Mononuclear cell (primary cell): ENCODE results near the gene MICB. TPM values are rescaled to one million over a fixed set of nuclear protein-coding genes. Genes with fewer than 3 reads are reported as not detected.
"Not testable (repeated sequence)": the region's sequence is repeated elsewhere in the genome, so short reads cannot be mapped to it uniquely, and the experiment has no call there.

Experiments used
- H3K27me3 ChIP-seq: 2 replicates; pipeline ENCODE4 v1.6.0; 2011; ENCODE audit warnings: low read length, control low read depth; ENCODE audit not compliant: insufficient read depth
- H3K4me1 ChIP-seq: 2 replicates; pipeline ENCODE4 v1.5.1; 2011; ENCODE audit warnings: mild to moderate bottlenecking, low read length, control low read depth; ENCODE audit not compliant: insufficient read depth
- H3K4me3 ChIP-seq: 2 replicates; pipeline ENCODE4 v1.5.1; 2011; ENCODE audit warnings: mild to moderate bottlenecking, low read length, moderate library complexity
- H3K9me3 ChIP-seq: 2 replicates; pipeline ENCODE4 v1.5.1; 2011; ENCODE audit warnings: low read depth, mild to moderate bottlenecking, control low read depth, low read length
- total RNA-seq: library from RNA; depleted of rRNA; stranded (reverse); fragments of >200 nt; gene quantifications from one replicate; pipeline ENCODE4 v1.2.3, GENCODE V29; 2012

MICB gene
- total RNA-seq: 29.2 TPM

DNA sequence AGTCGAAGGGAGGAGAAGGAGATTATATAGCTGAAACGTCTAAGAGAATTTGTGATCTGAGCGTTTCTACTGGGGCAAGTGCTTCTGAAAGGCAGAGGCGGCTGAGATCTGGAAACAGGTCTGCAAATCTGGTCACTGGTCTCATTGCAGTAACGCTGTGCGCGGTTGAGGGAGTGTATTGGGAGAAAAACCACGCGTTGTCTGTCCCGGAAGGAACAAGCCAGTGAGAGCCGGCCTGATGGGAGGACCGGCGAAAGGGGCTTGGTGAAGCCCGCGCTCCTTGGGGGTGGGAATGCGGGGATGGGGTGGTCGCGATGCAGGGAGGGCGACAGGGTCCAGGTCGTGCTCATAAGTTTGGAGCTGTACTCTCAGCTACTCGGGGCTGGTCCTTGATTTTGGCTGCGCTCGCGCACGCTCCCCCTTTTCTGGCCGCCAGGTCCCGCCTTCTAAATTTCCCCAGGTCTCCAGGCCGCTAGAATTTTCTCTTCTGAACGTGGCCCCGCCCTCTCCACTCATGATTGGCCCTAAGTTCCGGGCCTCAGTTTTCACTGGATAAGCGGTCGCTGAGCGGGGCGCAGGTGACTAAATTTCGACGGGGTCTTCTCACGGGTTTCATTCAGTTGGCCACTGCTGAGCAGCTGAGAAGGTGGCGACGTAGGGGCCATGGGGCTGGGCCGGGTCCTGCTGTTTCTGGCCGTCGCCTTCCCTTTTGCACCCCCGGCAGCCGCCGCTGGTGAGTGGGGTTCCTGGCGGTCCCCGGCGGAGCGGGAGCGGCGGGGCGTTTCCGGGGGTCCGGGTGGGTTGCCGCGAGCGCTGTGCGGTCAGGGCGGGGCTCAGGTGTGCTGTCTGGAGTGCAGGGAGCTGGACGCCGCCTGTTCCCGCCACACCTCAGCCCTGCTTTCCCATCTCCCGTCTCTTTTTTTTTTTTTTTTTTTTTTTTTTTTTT lies at the start of gene MICB:
Gene MICB (plus strand): TSS at position 615 of the 946 bp plus-strand sequence. CDS start 49 bp downstream, at position 664.
- Histone ChIP-seq H3K27me3 (no peaks in the 10 kb centered on the region), H3K9me3 (no peaks in the 10 kb centered on the region), H3K4me1 (peaks cover 60% of the 10 kb centered on the region), H3K4me3 (peak within 1 kb of the TSS; percentile 58)

GRCh38 chr6:31450751-31451150 lies 47.2 kb upstream of the MICB start:
- H3K27me3 ChIP-seq: peaks cover 17% of the 10 kb centered on the region
- peaks cover 24% of the 10 kb centered on the region for H3K9me3 ChIP-seq
- H3K4me3 ChIP-seq: no peak overlapping the region
- no peaks in the 10 kb centered on the region for H3K4me1 ChIP-seq

DNA sequence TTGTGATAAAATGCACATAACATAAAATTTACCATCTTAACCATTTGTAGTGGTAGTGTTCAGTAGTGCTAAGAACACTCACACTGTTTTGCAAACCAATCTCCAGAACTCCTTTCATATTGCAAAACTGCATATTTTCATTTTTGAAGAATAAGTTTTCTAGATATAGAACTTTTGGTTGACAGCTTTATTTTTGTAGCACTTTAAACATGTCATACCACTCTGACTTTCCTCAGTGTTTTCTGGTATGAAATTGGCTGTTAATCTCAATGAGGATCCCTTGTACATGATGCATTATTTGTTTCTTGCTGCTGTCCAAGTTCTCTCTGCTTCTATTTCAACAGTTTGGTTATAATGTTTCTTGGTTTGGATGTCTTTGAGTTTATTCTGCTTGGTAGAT lies 45.1 kb upstream of the MICB start:
- Histone ChIP-seq H3K4me1 (no peaks in the 10 kb centered on the region), H3K9me3 (peaks cover 24% of the 10 kb centered on the region), H3K4me3 (no peak overlapping the region), H3K27me3 (peaks cover 16% of the 10 kb centered on the region)

GRCh38 chr6:31453259-31453658 lies 44.7 kb upstream of the MICB start:
- H3K4me3 ChIP-seq: no peak overlapping the region
- H3K4me1 ChIP-seq: no peaks in the 10 kb centered on the region
- peaks cover 16% of the 10 kb centered on the region for H3K27me3 ChIP-seq
- peaks cover 24% of the 10 kb centered on the region for H3K9me3 ChIP-seq

GRCh38 chr6:31459864-31460263 lies 38.1 kb upstream of the MICB start:
- peaks cover 25% of the 10 kb centered on the region for H3K4me1 ChIP-seq
- H3K4me3 ChIP-seq, H3K9me3 ChIP-seq, H3K27me3 ChIP-seq: not testable (repeated sequence)

DNA sequence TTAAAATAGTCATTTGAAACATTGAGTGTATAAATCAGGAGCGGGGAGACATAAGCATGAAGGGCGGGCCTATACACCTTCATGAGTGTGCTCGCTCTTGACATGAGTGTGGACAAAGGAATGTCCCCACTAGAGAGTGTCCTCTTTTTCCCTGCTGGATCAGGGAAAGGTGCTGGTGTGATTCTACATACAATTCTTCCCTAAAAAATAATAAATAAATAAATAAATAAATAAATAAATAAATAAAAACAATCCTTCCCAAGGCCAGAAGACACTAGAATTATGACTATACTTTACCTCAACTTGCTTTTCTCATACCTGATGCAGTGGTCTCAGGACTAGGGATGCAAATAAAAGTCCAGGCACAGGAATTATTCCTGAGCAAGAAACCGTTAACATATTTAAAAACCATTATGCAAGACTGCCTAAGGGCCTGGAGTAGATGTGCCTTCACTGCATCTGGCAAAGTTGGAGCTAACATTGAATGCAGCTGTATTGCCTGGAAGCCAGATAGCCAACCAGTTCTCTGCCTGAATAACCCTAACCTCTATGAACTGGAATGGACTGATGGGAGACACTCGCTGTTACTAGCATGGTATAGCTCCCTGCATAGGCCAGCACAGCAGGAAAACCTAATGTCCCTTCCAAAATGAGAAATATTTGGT lies 37.5 kb upstream of the MICB start:
- Histone ChIP-seq H3K27me3 (peaks cover 4% of the 10 kb centered on the region), H3K4me3 (no peak overlapping the region), H3K9me3 (no peaks in the 10 kb centered on the region), H3K4me1 (peaks cover 31% of the 10 kb centered on the region)

DNA sequence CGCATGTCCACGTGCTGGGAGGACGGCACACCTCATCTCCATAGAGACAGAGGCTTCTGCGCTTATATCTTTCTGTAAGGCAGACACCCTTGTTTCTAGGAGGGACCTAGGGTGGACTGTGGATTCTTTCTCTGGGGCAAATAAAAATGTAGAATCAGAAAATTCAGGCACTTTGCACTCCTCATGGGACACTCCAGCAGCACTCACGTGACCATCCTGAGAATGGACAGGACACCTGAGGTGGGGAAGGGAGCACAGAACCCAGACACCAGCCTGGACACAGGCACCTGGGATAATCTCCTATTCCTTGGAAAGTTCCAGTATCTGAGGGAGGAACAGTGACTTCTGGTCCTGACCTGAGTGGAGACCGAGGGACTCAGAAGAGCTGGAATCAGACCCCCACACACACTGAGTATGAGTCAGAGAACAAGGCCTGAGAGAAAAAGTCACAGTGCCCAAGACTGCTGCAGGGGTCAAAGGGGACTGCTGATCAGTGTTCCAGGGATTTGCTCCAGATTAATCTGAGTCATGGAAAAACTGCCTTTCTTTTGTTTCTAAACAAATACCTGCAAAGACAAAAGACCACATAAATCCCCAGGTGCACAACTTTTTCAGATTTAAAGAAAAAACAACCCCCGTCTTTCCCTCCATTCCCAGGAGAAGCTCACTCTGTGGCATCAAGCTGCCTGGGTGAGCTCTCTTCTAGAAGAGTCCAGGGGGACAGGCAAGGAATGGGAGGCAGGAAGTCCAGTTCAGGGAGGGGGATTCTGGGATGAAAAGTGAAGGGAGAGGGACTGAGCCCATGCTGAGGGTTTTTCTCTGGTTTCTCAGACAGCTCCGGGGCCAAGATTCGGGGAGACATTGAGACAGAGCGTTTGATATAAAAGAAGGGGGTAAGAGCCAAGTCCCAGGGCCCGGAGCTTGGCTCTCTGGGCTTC lies 35.6 kb upstream of the MICB start:
- peaks cover 48% of the 10 kb centered on the region for H3K4me1 ChIP-seq
- H3K27me3 ChIP-seq: no peaks in the 10 kb centered on the region
- no peaks in the 10 kb centered on the region for H3K9me3 ChIP-seq
- H3K4me3 ChIP-seq: peak overlapping the region; percentile 82

DNA sequence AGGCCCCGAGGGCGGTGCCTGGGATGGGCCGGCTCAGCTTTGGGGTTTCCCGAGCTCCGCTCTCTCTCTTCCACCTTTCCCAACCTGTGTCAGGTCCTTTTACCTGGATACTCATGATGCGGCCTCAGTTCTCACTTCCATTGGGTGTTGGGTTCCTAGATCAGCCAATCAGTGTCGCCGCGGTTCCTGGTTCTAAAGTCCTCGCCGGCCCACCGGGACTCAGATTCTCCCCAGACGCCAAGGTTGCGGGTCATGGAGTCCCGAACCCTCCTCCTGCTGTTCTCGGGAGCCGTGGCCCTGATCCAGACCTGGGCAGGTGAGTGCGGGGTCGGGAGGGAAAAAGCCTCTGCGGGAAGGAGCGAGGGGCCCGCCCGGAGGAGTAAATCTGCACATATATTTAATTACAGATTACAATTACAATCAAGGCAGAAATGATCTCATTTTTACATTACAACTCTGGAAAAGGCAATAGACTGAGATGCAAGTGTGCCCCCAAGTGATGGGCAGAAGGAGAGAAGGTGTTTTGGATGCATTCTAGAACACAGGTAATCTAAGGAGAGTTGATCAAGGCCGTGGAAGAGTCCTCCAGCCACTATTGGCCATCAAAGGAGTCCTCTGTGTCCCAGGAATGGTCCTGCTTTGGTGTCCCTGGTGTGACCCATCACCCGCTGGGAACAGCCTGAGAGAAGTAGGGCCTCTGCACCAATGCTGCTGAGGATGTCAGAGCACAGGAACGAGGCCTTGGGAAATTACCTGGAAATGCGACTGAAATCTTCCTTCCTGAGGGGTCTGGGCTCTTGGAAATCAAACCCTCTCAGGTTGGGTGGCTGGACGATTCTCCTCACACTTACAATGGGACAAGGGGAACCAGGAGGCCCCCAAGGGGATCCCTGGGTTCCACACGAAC lies 34.7 kb upstream of the MICB start:
- Histone ChIP-seq H3K27me3 (no peaks in the 10 kb centered on the region), H3K4me3 (peak overlapping the region; percentile 82), H3K4me1 (peaks cover 51% of the 10 kb centered on the region), H3K9me3 (no peaks in the 10 kb centered on the region)

DNA sequence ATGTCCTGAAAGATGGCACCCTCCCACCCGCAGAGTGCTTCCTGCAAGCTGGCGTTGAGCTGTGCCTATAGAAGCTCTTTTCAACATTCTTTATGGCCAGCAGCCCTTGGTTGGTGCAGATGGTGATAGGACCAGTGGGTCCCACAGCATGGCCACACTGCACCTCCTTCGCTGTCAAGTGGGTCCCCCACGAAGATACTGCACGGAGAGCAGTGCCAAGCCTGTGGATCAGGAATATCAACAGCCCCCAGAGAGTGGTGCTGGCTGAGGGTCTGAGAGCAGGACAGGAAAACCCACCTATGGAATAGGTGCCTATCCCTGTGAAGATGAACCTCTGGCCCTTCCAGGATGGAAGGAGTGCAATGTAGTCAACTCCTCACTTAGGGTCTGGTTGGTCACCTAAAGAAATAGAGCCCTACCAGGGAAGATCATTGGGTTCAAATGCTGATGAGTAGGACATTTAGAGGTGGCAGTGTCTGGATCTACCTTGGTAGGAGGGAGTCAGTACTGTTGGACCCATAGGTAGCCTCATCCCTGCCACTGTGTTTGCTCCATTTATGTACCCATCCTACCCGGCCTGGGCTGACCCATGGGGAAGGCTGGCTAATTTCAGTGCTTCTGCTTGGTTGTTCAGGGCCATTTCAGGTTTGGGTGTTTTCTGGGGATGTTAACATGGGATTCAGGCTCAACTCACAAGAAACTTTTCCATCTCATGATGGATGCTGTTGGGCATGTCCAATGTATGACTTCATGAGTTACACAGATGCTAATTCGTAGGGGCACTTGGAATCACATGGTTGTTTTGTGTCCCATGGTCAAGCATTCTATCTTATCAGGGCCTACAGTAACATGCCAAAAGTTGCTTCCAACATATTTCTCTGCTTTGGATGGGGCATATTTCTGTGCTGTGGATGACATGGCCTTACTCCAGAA lies 33.4 kb upstream of the MICB start:
- H3K4me3 ChIP-seq: peak overlapping the region; percentile 82
- peaks cover 64% of the 10 kb centered on the region for H3K4me1 ChIP-seq
- no peaks in the 10 kb centered on the region for H3K9me3 ChIP-seq
- H3K27me3 ChIP-seq: no peaks in the 10 kb centered on the region

- H3K4me3 ChIP-seq: peak overlapping the region; percentile 82
- peaks cover 70% of the 10 kb centered on the region for H3K4me1 ChIP-seq
- H3K9me3 ChIP-seq: no peaks in the 10 kb centered on the region
- no peaks in the 10 kb centered on the region for H3K27me3 ChIP-seq
These were observed 32.8 kb upstream of the MICB start for GRCh38 chr6:31465185-31465536.

DNA sequence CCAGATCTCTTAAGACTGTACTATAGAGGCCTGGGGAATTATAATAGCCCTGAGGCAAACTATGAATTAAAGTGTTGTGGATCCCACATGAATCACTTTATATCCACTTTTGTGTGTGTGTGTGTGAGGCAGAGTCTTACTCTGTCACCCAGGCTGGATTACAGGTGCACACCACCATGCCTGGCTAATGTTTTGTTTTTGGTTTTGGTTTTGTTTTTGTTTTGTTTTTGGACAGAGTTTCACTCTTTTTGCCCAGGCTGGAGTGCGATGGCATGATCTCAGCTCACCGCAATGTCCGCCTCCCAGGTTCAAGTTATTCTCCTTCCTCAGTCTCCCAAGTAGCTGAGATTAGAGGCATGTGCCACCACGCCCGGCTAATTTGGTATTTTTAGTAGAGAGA lies 32.2 kb upstream of the MICB start:
- H3K27me3 ChIP-seq: no peaks in the 10 kb centered on the region
- H3K9me3 ChIP-seq: no peaks in the 10 kb centered on the region
- H3K4me3 ChIP-seq: peak overlapping the region; percentile 82
- peaks cover 76% of the 10 kb centered on the region for H3K4me1 ChIP-seq

GRCh38 chr6:31466466-31466865 lies 31.5 kb upstream of the MICB start:
- Histone ChIP-seq H3K9me3 (no peaks in the 10 kb centered on the region), H3K27me3 (no peaks in the 10 kb centered on the region), H3K4me3 (no peak overlapping the region), H3K4me1 (peaks cover 83% of the 10 kb centered on the region)

DNA sequence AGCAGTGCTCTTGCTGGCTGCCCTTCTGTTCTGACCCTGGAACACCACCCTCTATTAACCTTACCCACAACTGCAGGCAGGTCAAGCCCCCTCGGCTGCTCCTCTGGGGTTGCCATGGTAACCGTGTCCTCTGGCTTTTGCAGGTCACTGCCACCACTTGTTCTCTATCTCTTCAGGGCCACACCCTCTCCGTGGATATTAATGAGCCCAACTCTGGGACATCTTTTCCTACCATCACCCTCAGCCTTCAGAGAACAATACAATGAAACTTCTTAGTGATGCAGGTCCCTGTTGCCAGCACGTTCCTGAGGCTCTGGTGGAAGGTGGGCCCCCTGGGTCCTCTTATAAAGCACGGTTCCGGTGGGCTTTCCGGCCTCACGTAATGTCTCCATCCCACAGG lies 30.8 kb upstream of the MICB start:
- Histone ChIP-seq H3K9me3 (no peaks in the 10 kb centered on the region), H3K27me3 (no peaks in the 10 kb centered on the region), H3K4me1 (peaks cover 82% of the 10 kb centered on the region), H3K4me3 (no peak overlapping the region)
